SK-N-SH (cell line): Measurements from ENCODE around the gene PGRMC2. TPM values are rescaled to one million over a fixed set of nuclear protein-coding genes. Genes with fewer than 3 reads are reported as not detected.

Source experiments
- CTCF ChIA-PET: fragments of 300-600, 350-600 bp; formaldehyde crosslinking; extraction: SDS; loops from one replicate; lab custom pipeline; 2021; lab: Yijun Ruan, JAX
- POLR2A ChIA-PET: fragments of 350-600 bp; sonication (Branson Sonifier 250); formaldehyde crosslinking; extraction: SDS; loops from one replicate; lab custom pipeline; 2020; ENCODE audit warnings: antibody characterized with exemption, inconsistent platforms; lab: Yijun Ruan, JAX
- DNase-seq: peaks from one replicate; pipeline ENCODE4 v3.0.0; 2012
- H2AFZ ChIP-seq: fragments of 200-600 bp; sonication (generic); 2 replicates; pipeline ENCODE4 v1.8.1; 2016; ENCODE audit warnings: antibody characterized with exemption, mild to moderate bottlenecking, low read depth
- H3F3A ChIP-seq: fragments of 200-600 bp; sonication (generic); replicated peaks from 2 replicates; pipeline ENCODE3; 2016; ENCODE audit warnings: antibody characterized with exemption, mild to moderate bottlenecking; ENCODE audit not compliant: insufficient read depth
- H3K27ac ChIP-seq, 2 experiments: fragments of 200-500 bp in 1 of 2; fragments of 200-600 bp in 1 of 2; sonication (Bioruptor generic) in 1 of 2; sonication (generic), shearing (Covaris generic) in 1 of 2; 2 replicates each; pipeline versions ENCODE4 v1.5.1 to v1.6.1; 2014 to 2016; ENCODE audit warnings: low read depth in 2 of 2, inconsistent platforms in 1 of 2, low read length in 1 of 2, mild to moderate bottlenecking in 1 of 2, mixed read lengths in 1 of 2
- H3K27me3 ChIP-seq: fragments of 200-600 bp; sonication (generic), shearing (Covaris generic); 2 replicates; pipeline ENCODE4 v1.6.1; 2016; ENCODE audit warnings: mixed run types; ENCODE audit not compliant: insufficient read depth
- H3K36me3 ChIP-seq, 2 experiments: fragments of 200-500 bp in 1 of 2; fragments of 200-600 bp in 1 of 2; sonication (Bioruptor generic) in 1 of 2; sonication (generic) in 1 of 2; replicated peaks in 1 of 2; 2 replicates each; pipeline versions ENCODE3 to v1.5.1; 2014 to 2016; ENCODE audit warnings: low read length in 1 of 2, mild to moderate bottlenecking in 1 of 2; ENCODE audit not compliant: insufficient read depth in 2 of 2, control insufficient read depth in 1 of 2
- H3K4me1 ChIP-seq, 2 experiments: fragments of 200-500 bp in 1 of 2; fragments of 200-600 bp in 1 of 2; sonication (Bioruptor generic) in 1 of 2; sonication (generic), shearing (Covaris generic) in 1 of 2; 2 replicates each; pipeline versions ENCODE4 v1.5.1 to v1.6.1; 2014 to 2016; ENCODE audit warnings: low read depth in 1 of 2, low read length in 1 of 2, mixed run types in 1 of 2; ENCODE audit not compliant: insufficient read depth in 2 of 2, control insufficient read depth in 1 of 2
- H3K4me2 ChIP-seq: fragments of 200-600 bp; sonication (generic), shearing (Covaris generic); 2 replicates; pipeline ENCODE4 v1.6.1; 2017; ENCODE audit warnings: mixed run types
- H3K4me3 ChIP-seq, 2 experiments: fragments of 200-500 bp in 1 of 2; fragments of 200-600 bp in 1 of 2; sonication (Bioruptor generic) in 1 of 2; sonication (generic), shearing (Covaris generic) in 1 of 2; 2 replicates each; pipeline versions ENCODE4 v1.5.1 to v1.8.1; 2014 to 2016; ENCODE audit warnings: low read depth in 2 of 2, inconsistent platforms in 1 of 2, low read length in 1 of 2, mild to moderate bottlenecking in 1 of 2, mixed read lengths in 1 of 2, moderate library complexity in 1 of 2
- H3K79me2 ChIP-seq: fragments of 200-600 bp; sonication (generic); 2 replicates; pipeline ENCODE4 v1.8.1; 2017; ENCODE audit warnings: mild to moderate bottlenecking; ENCODE audit not compliant: insufficient read depth
- H3K9ac ChIP-seq: fragments of 200-600 bp; sonication (generic); 2 replicates; pipeline ENCODE4 v1.6.1; 2017; ENCODE audit warnings: mixed run types
- H3K9me2 ChIP-seq: fragments of 200-600 bp; sonication (generic); 2 replicates; pipeline ENCODE4 v1.6.1; 2017; ENCODE audit warnings: mixed run types
- H3K9me3 ChIP-seq: fragments of 200-600 bp; sonication (generic); 2 replicates; pipeline ENCODE4 v1.6.1; 2017; ENCODE audit warnings: mixed run types, mild to moderate bottlenecking, moderate library complexity
- H4K20me1 ChIP-seq: fragments of 200-600 bp; sonication (generic); 2 replicates; pipeline ENCODE4 v1.6.1; 2017; ENCODE audit warnings: mild to moderate bottlenecking, mixed run types; ENCODE audit not compliant: insufficient read depth
- CHD2 ChIP-seq: fragments of 150-350 bp; IDR thresholded peaks from 2 replicates; pipeline ENCODE4 v1.6.1; 2018; ENCODE audit warnings: low read length; ENCODE audit not compliant: partially characterized antibody
- ELF1 ChIP-seq: IDR thresholded peaks from 2 replicates; pipeline ENCODE4 v1.4.0; 2012
- FOXJ3 ChIP-seq: sonication (generic); formaldehyde crosslinking; IDR thresholded peaks from 2 replicates; pipeline ENCODE4 v1.5.1; 2020; ENCODE audit warnings: mild to moderate bottlenecking, missing genetic modification reagents
- GATA2 ChIP-seq: sonication (generic); formaldehyde crosslinking; IDR thresholded peaks from 2 replicates; pipeline ENCODE4 v1.5.0; 2020; ENCODE audit warnings: mild to moderate bottlenecking, missing genetic modification reagents
- NFIC ChIP-seq: IDR thresholded peaks from 2 replicates; pipeline ENCODE4 v1.4.0; 2012; ENCODE audit warnings: borderline replicate concordance
- RXRA ChIP-seq: IDR thresholded peaks from 2 replicates; pipeline ENCODE4 v1.4.0; 2012; ENCODE audit warnings: low read depth, mild to moderate bottlenecking, borderline replicate concordance
- USF1 ChIP-seq: IDR thresholded peaks from 2 replicates; pipeline ENCODE4 v1.4.0; 2012; ENCODE audit warnings: low read depth, borderline replicate concordance
- WGBS: methylation state at CpG from one replicate; pipeline ENCODE4 v1.1.6; 2017; ENCODE audit warnings: low lambda C conversion rate; 5-methylcytosine and 5-hydroxymethylcytosine counted together
- polyA plus RNA-seq, 3 experiments: library from polyadenylated mRNA; depleted of rRNA; stranded (reverse); fragments of >200 nt; gene quantifications; 2 replicates each; pipeline ENCODE4 v1.2.3, GENCODE V29; 2012
- TF ChIP-seq, protein P1 (sequence below): IDR thresholded peaks from 2 replicates; pipeline ENCODE4 v1.6.1; 2012; ENCODE audit warnings: mild to moderate bottlenecking, low read depth, low read length, moderate library complexity
- TF ChIP-seq, protein P2 (sequence below): IDR thresholded peaks from 2 replicates; pipeline ENCODE4; 2012

Gene PGRMC2
- polyA plus RNA-seq, 1 of the 3 experiments (the other 2 are of a cell fraction) = 18.2 TPM

GRCh38 chr4:128271551-128271950 lies 16.1 kb downstream of the PGRMC2 start (continued):
- TF ChIP-seq, protein P1, sequence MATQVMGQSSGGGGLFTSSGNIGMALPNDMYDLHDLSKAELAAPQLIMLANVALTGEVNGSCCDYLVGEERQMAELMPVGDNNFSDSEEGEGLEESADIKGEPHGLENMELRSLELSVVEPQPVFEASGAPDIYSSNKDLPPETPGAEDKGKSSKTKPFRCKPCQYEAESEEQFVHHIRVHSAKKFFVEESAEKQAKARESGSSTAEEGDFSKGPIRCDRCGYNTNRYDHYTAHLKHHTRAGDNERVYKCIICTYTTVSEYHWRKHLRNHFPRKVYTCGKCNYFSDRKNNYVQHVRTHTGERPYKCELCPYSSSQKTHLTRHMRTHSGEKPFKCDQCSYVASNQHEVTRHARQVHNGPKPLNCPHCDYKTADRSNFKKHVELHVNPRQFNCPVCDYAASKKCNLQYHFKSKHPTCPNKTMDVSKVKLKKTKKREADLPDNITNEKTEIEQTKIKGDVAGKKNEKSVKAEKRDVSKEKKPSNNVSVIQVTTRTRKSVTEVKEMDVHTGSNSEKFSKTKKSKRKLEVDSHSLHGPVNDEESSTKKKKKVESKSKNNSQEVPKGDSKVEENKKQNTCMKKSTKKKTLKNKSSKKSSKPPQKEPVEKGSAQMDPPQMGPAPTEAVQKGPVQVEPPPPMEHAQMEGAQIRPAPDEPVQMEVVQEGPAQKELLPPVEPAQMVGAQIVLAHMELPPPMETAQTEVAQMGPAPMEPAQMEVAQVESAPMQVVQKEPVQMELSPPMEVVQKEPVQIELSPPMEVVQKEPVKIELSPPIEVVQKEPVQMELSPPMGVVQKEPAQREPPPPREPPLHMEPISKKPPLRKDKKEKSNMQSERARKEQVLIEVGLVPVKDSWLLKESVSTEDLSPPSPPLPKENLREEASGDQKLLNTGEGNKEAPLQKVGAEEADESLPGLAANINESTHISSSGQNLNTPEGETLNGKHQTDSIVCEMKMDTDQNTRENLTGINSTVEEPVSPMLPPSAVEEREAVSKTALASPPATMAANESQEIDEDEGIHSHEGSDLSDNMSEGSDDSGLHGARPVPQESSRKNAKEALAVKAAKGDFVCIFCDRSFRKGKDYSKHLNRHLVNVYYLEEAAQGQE = no peak
- TF ChIP-seq RXRA = no peak
- TF ChIP-seq, all 33 proteins: peak for 0

DNA sequence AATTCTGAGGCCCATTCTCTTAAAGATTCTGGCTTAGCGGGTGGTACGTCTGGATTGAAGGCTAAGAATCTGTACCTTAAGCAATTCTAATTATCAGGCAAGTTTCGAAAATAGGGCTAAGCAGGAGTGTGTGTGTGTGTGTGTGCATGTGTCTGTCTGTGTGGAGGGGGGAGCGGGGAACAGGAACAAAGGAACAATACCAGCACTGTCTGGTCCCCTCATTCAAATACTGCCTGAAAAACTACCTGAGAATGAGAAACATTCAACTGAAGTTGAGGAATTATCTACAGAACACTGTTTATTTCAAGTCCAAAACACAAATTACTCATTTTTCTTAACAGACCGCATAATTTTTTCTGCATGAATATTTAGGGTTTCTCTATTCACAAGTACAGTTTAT lies 18.6 kb downstream of the PGRMC2 start:
- peaks cover 20% of the 10 kb centered on the region for H3F3A ChIP-seq
- no peak overlapping the region for H3K4me2 ChIP-seq
- no peaks in the 10 kb centered on the region for H3K4me1 ChIP-seq
- no peak overlapping the region for H3K27ac ChIP-seq
- peaks cover 6% of the 10 kb centered on the region; the same call in 1 of the 2 replicates for H3K9me3 ChIP-seq
- no peak overlapping the region for H3K9ac ChIP-seq
- no peaks in the 10 kb centered on the region for H4K20me1 ChIP-seq
- DNase-seq = no peak
- peaks cover 30% of the 10 kb centered on the region for H3K79me2 ChIP-seq
- H2AFZ ChIP-seq = no peak overlapping the region
- CTCF ChIA-PET = no interaction called here
- no peaks in the 10 kb centered on the region for H3K27me3 ChIP-seq
- WGBS = over 99% methylated on average over 5 of the region's 5 CpGs
- H3K9me2 ChIP-seq = no peaks in the 10 kb centered on the region
- TF ChIP-seq USF1 (no peak), CHD2 (no peak), ELF1 (no peak), FOXJ3 (CRISPR knock-in tag) (no peak), NFIC (no peak), GATA2 (CRISPR knock-in tag) (no peak)
- TF ChIP-seq, protein P1 = no peak
- TF ChIP-seq, protein P2, sequence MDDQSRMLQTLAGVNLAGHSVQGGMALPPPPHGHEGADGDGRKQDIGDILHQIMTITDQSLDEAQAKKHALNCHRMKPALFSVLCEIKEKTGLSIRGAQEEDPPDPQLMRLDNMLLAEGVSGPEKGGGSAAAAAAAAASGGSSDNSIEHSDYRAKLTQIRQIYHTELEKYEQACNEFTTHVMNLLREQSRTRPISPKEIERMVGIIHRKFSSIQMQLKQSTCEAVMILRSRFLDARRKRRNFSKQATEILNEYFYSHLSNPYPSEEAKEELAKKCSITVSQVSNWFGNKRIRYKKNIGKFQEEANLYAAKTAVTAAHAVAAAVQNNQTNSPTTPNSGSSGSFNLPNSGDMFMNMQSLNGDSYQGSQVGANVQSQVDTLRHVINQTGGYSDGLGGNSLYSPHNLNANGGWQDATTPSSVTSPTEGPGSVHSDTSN = no peak
- TF ChIP-seq, all 33 proteins: peak for 0
- Histone ChIP-seq H3K36me3 (peaks cover 47 to 48% of the 10 kb centered on the region in 2 experiments), H3K4me3 (no peak overlapping the region)
- POLR2A ChIA-PET = no interaction called here
